ENCODE data around the gene CBFB.
"Not testable (repeated sequence)": the region's sequence is repeated elsewhere in the genome, so short reads cannot be mapped to it uniquely, and the experiment has no call there.

CBFB gene

GRCh38 chr16:67122799-67123198 is 93.8 kb downstream of the CBFB start:
- DNase-seq (ENCODE audit: low read depth in 2 of 2, low spot score in 1 of 2) = not testable (repeated sequence)

- no peak for DNase-seq (ENCODE audit: low read depth in 2 of 2, low spot score in 1 of 2)
Observed at GRCh38 chr16:67128417-67128816, 99.5 kb downstream of the CBFB start.

- no peak for DNase-seq (ENCODE audit: low read depth in 2 of 2, low spot score in 1 of 2)
Observed at GRCh38 chr16:67128887-67129286, 99.9 kb downstream of the CBFB start.

GRCh38 chr16:67129422-67129821 is 100.5 kb downstream of the CBFB start:
- DNase-seq (ENCODE audit: low read depth in 2 of 2, low spot score in 1 of 2) = no peak

- no peak for DNase-seq (ENCODE audit: low read depth in 2 of 2, low spot score in 1 of 2)
Observed at GRCh38 chr16:67137605-67138004, 108.7 kb downstream of the CBFB start.

GRCh38 chr16:67141391-67141790 is 112.4 kb downstream of the CBFB start:
- DNase-seq (ENCODE audit: low read depth in 2 of 2, low spot score in 1 of 2) = no peak

DNA sequence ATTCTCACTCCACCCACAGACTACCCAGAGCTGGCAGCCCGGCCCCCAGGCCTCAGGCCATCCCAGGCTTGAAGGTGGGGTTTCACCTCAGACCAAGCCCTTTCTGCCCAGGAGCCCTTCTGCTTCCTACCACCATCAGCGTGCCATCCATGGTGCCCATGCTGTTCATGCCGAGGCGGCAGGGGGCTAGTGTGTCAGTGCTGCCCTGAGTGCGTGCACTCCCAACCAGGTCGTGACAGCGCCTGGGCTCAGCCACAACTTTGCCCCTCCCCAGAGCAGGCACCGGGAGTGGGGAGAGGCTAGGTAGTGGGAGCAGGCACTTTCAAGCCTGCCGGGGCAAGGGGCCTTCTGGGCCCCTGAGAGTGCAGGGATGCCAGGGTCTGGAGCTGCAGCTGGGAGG is 113.4 kb downstream of the CBFB start:
- DNase-seq (ENCODE audit: low read depth in 2 of 2, low spot score in 1 of 2) = no peak

DNA sequence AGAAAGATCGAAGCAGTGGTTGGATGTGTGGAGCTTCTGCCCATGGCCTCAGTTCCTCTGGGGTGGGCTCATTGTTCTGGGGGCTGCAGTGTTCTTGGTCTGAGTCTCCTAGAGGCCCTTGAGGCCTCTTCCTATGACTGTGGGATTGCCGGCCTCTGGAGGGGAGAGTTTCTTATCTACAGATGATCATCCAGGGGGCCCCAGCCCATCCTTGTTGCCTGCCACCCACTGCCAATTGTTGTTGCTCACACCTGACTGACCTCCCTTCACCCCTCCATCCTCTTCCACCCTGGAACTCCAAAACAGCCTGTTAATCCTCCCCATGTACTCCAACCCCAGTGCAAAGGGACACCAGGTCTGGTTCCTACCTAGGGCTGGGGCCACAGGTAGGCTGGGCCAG is 116.0 kb downstream of the CBFB start:
- DNase-seq (ENCODE audit: low read depth in 2 of 2, low spot score in 1 of 2) = no peak

DNA sequence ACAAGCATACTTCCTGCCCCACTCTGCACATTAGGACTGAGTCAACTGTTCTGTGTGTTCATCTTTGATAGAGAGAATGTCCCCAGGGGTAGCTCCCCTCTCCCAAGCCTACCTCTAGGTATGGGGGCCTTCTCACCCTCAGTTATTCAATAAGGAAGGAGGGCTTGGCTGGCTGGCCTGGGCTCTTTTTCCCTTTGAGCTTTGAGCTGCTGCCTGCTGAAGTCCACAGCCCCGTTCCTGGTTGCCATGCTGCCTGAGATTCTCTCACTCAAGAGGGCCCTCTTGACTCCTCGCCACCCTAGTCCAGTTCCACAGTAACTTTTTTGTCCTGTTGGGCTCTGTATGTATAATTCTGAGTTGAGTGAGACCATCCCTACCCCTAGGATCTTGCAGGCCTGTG is 116.8 kb downstream of the CBFB start:
- no peak for DNase-seq (ENCODE audit: low read depth in 2 of 2, low spot score in 1 of 2)

- DNase-seq (ENCODE audit: low read depth in 2 of 2, low spot score in 1 of 2) = no peak
Observed at GRCh38 chr16:67146523-67147357, 117.8 kb downstream of the CBFB start.

- DNase-seq (ENCODE audit: low read depth in 2 of 2, low spot score in 1 of 2) = no peak
Observed at GRCh38 chr16:67147437-67148140, 118.6 kb downstream of the CBFB start.

DNA sequence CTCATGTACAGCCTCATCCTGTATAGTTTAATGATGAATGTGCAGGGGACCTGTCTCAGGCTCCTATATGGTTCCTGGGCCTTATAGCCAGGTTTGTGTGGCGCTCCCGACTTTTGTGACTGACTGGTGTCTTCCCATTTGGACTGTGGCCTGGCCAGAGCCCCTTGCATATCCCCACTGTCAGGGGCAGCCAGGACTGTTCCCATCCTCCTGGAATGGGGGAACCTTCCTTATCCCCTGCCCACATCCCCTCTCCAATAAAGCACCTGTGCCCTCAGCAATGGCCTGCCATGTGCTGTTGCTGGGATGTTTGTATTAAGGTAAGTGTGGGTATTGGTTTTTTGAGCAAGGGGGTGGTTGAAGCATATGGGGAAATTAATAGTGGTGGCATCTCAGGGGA is 119.3 kb downstream of the CBFB start:
- DNase-seq (ENCODE audit: low read depth in 2 of 2, low spot score in 1 of 2) = no peak

DNA sequence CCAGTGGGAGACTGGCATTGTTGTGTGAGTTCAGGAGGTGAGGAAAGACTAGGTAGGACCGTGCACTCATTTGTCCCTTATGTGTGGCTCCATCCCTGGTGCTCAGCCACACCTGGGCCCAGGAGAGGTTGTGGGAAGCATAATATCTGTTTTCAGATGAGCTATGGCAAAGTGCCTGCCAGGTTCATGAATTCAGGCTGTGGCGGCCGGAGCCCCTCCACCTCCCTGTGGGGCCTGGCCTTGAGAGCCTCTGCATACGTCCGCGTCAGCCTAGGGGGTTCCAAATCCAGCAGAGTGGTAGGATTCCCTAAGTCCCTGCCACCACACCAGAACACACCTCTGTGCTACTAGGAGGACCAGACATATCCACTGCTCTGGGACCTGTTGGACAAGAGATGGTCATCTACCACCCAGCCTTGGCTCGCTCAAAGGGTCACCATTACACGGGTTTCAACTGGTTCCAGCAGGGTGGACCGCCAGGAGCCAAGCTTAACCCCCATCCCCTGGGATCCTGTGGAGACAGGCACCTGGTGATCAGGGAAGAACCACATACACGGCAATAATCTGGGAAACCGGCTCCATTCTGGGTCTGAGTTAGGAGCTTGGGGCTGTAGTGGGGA is 119.8 kb downstream of the CBFB start:
- no peak for DNase-seq (ENCODE audit: low read depth in 2 of 2, low spot score in 1 of 2)

DNA sequence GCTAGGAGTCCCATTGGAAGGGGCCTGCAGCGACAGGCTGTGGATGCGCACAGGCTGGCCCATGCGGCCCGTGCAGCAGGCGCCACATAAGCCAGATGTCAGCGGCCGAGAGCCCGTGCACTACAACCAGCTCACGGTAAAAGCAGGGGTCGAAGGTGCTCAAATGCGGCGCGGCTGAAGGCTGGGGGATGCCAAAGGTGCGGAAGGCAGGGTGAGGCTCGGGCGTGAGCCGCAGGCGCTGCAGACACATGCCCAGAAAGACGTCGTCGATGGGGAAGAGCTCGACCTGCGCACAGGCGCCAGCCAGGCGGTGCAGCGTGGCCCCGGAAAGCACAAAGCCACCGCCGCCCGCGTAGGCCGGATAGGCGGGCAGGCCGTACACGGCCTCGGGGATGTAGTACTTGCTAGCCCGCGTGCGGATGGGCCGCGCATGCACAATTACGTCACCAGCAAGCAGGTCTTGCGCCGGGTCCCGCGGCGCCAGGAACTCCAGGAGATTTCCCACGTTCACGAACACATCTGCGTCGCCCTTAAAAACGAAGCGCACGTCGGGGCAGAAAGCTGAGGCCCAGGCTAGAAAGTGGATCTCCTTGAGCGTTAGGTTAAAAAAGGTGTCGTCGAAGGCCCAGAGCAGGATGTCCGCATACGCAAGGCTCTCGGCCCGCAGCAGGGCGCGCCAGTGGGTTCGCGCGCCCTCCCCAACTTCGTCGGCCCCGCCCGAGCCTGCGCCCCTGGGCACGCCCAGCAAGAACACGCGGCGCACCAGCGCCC is 120.5 kb downstream of the CBFB start:
- no peak for DNase-seq (ENCODE audit: low read depth in 2 of 2, low spot score in 1 of 2)

GRCh38 chr16:67150047-67150832 is 121.3 kb downstream of the CBFB start:
- peak in 1 of 2 donors; percentile 40 for DNase-seq (ENCODE audit: low read depth in 2 of 2, low spot score in 1 of 2)

Data from stimulated activated CD8-positive, alpha-beta memory T cell treated with anti-CD3 and anti-CD28 coated beads, Interleukin-4, amount 100 ng/mL, for 4 hours (primary cell).